NCI-H510A treated with DMSO at 0.1 percent for 48 hours (cell line): ENCODE results near the gene SLC9A8.
"Not testable (repeated sequence)": the region's sequence is repeated elsewhere in the genome, so short reads cannot be mapped to it uniquely, and the experiment has no call there.

Experiments used
- DNase-seq: peaks from one replicate; lab custom pipeline; 2025; lab: John Stamatoyannopoulos, UW

Gene SLC9A8

GRCh38 chr20:49786668-49787370 is 25.8 kb upstream of the SLC9A8 start:
- DNase-seq, result no peak

GRCh38 chr20:49787371-49788357 is 25.0 kb upstream of the SLC9A8 start:
- DNase-seq, result no peak

- no peak for DNase-seq
Observed at GRCh38 chr20:49790077-49790798, 22.4 kb upstream of the SLC9A8 start.

GRCh38 chr20:49791165-49791564 is 21.5 kb upstream of the SLC9A8 start:
- no peak for DNase-seq

DNA sequence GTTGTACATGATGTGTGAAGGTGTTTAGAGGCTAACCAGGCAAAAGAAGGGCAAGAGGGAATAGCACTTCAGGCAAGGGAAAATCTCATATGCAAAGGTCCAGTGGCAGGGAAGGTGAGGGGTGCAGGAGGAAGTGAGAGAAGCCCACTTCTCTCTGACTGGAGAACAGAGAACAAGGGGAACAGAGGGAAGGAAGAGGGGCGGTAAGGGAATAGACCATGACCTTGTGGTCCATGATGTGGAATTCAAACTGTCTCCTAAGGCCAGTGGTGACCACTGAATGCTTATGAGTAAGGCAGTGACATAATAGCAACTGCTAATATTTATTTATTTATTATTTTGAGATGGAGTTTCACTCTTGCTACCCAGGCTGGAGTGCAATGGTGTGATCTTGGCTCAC is 20.6 kb upstream of the SLC9A8 start:
- no peak for DNase-seq

DNA sequence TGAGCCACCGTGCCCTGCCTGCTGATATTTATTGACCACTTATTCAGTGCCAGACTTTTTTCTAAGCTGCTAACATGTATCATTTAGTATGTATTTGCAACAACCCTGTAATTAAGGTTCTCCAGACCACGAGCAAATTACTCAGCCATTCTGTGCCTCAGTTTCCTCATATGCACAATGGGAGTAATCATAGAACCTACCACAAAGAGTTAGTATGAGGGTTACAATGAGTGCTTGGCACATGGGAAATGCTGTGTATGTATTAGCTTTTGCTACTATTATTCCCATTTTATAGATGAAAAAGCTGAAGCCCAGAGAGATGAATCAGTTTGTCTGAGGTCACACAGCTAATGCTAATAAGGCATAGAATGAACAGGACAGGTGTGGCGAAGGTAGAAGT is 20.0 kb upstream of the SLC9A8 start:
- DNase-seq, result no peak

- DNase-seq, result no peak
Observed at GRCh38 chr20:49794336-49795134, 18.1 kb upstream of the SLC9A8 start.

- no peak for DNase-seq
Observed at GRCh38 chr20:49795135-49795424, 17.5 kb upstream of the SLC9A8 start.

GRCh38 chr20:49796600-49797343 is 15.9 kb upstream of the SLC9A8 start:
- DNase-seq, result no peak

DNA sequence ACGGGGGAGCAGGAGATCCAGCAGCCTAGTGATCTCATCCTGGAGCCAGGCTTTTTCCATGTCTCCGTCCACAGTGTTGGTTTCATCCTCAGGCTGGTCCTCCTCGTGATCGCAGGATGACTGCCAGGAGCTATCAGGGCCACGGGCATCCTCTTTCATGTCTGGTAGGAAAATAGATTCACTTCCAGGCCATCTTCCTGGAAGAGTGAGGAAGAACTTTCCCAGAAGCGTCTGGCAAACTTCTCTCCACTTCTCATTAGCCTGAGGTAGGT is 15.3 kb upstream of the SLC9A8 start:
- DNase-seq, result no peak

- no peak for DNase-seq
Observed at GRCh38 chr20:49798718-49799117, 13.9 kb upstream of the SLC9A8 start.

- DNase-seq, result no peak
Observed at GRCh38 chr20:49799698-49800097, 12.9 kb upstream of the SLC9A8 start.

DNA sequence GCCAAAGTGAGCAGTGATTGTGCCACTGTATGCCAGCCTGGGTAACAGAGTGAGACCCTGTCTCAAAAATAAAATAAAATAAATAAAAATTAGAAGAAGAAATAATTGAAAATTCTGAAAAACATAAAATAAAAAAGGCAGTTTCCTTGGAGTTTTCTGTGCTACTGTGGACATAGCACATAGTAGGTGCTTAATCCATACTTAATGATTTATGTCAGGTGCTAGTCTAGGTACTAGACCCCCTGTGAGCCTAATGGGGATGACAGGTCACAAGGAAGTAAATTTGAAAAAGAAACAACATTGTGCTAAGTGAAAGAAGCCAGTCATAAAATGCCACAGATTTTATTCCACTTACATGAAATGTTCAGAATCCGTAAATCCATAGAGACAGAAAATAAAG is 9.2 kb upstream of the SLC9A8 start:
- DNase-seq, result no peak

DNA sequence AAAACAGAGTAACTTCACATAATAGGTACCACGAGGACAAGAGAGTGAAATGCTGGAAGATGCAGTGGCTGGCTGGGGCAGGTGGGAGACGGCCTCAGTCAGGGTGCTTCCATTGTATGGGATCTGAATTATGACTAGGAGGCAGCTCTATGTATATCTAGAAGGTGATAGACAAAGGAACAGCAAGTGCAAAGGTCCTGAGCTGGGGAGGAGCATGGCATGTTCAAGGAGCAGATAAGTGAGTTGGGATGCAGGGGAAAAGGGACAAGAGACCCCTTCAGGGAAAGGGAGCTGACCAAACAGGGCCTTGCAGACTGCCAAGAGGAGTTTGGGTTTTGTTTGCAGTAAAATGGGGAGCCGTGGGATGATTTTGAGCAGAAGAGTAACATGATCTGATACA is 8.3 kb upstream of the SLC9A8 start:
- DNase-seq, result no peak

GRCh38 chr20:49805224-49805876 is 7.3 kb upstream of the SLC9A8 start:
- DNase-seq, result not testable (repeated sequence)

GRCh38 chr20:49808753-49809152 is 3.9 kb upstream of the SLC9A8 start:
- no peak for DNase-seq

- no peak for DNase-seq
Observed at GRCh38 chr20:49809803-49810359, 2.7 kb upstream of the SLC9A8 start.

DNA sequence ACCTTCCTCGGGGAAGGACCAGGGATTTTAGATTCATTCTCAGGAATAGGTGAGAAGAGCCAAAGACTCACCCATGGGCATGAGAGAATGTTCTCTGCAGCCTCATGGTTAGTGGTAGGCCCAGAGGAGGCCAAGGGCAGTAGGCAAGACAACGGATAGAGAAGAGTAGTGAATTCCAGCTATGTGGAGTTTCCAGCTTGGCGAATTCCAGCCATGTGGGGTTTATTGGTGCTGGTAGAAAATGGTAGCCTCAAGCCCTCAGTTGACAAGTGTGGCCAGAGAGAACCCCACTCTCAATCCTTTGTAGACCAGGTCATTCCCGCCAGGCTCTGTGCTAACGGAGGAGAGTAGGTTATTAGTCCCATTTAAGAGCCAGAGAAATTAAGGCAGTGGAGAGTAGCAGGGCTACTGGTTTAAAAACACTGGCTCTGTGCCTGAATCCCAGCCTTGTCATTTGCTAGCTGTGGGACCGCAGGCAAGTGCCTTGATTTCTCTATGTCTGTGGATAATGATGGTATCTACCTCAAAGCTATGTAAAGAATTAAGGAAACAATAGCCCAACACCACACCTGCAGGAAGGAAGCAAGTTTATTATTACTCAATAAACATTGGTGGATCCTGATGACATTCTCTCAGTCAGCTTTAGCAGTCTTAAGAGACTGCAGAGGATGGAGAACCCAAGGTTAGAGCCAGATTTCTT is 2.0 kb upstream of the SLC9A8 start:
- no peak for DNase-seq

GRCh38 chr20:49811825-49812506 is 662 bp upstream of the SLC9A8 start:
- DNase-seq, result no peak
